WTC11 (cell line): ENCODE data around the gene EYS. TPM values are rescaled to one million over a fixed set of nuclear protein-coding genes. Genes with fewer than 3 reads are reported as not detected.

Experiments
- ATAC-seq: fragments of 200-7000 bp; cut with Tn5 transposase; 2 replicates; pipeline ENCODE4 v1.10.0; 2021; ENCODE audit warnings: mild to moderate bottlenecking, moderate library complexity
- CTCF ChIA-PET: fragments of 300-600 bp; sonication (Branson Sonifier 250); formaldehyde crosslinking; loops from one replicate; lab custom pipeline; 2021; ENCODE audit warnings: antibody characterized with exemption; lab: Charles Lee
- POLR2A ChIA-PET: fragments of 350-600 bp; sonication (Branson Sonifier 250); formaldehyde crosslinking; loops from one replicate; lab custom pipeline; 2021; ENCODE audit warnings: antibody characterized with exemption; lab: Charles Lee
- DNase-seq: peaks from one replicate; pipeline ENCODE4 v3.0.0; 2021; ENCODE audit warnings: low spot score
- H3K27ac Mint-ChIP-seq: 2 replicates; pipeline ENCODE4 v1.8.0; 2021; ENCODE audit warnings: mixed read lengths
- H3K27me3 Mint-ChIP-seq: 2 replicates; pipeline ENCODE4 v1.8.0; 2021; ENCODE audit warnings: low read depth, mild to moderate bottlenecking, moderate library complexity, mixed read lengths
- H3K36me3 Mint-ChIP-seq: 2 replicates; pipeline ENCODE4 v1.8.0; 2021; ENCODE audit warnings: mixed read lengths
- H3K4me1 Mint-ChIP-seq: 2 replicates; pipeline ENCODE4 v1.8.0; 2022; ENCODE audit warnings: mixed read lengths
- H3K4me3 Mint-ChIP-seq: 2 replicates; pipeline ENCODE4 v1.8.0; 2021; ENCODE audit warnings: mild to moderate bottlenecking, moderate library complexity, mixed read lengths
- H3K9me3 Mint-ChIP-seq: 2 replicates; pipeline ENCODE4 v1.8.0; 2021; ENCODE audit warnings: mixed read lengths
- CREB1 ChIP-seq: sonication (generic); formaldehyde crosslinking; IDR thresholded peaks from 2 replicates; pipeline ENCODE4 v1.8.0; 2023; ENCODE audit warnings: mild to moderate bottlenecking, missing genetic modification reagents
- E2F1 ChIP-seq: sonication (generic); formaldehyde crosslinking; IDR thresholded peaks from 2 replicates; pipeline ENCODE4 v1.8.0; 2022; ENCODE audit warnings: mild to moderate bottlenecking, missing genetic modification reagents
- ELF4 ChIP-seq: sonication (generic); formaldehyde crosslinking; IDR thresholded peaks from 2 replicates; pipeline ENCODE4 v1.8.1; 2022; ENCODE audit warnings: low read depth, mild to moderate bottlenecking, moderate library complexity, missing genetic modification reagents
- FOXP1 ChIP-seq: sonication (generic); formaldehyde crosslinking; IDR thresholded peaks from 2 replicates; pipeline ENCODE4 v1.8.0; 2022; ENCODE audit warnings: missing genetic modification reagents, mild to moderate bottlenecking, moderate library complexity, borderline replicate concordance
- HMGA2 ChIP-seq: fragments of 250-450 bp; sonication (Bioruptor Pico); IDR thresholded peaks from 2 replicates; pipeline ENCODE4 v1.4.0; 2021; ENCODE audit warnings: mild to moderate bottlenecking, moderate library complexity
- NR1H2 ChIP-seq: sonication (generic); formaldehyde crosslinking; IDR thresholded peaks from 2 replicates; pipeline ENCODE4 v1.9.0; 2021; ENCODE audit warnings: mild to moderate bottlenecking, moderate library complexity, missing genetic modification reagents
- PRRX2 ChIP-seq: fragments of 250-450 bp; sonication (Bioruptor Pico); IDR thresholded peaks from 2 replicates; pipeline ENCODE4 v1.8.0; 2021; ENCODE audit warnings: mild to moderate bottlenecking
- SMAD4 ChIP-seq: sonication (generic); formaldehyde crosslinking; IDR thresholded peaks from 2 replicates; pipeline ENCODE4 v1.8.0; 2022; ENCODE audit warnings: mild to moderate bottlenecking, missing genetic modification reagents
- ZNF232 ChIP-seq: sonication (generic); formaldehyde crosslinking; IDR thresholded peaks from 2 replicates; pipeline ENCODE4 v1.8.0; 2022; ENCODE audit warnings: mild to moderate bottlenecking, missing genetic modification reagents
- ZNF317 ChIP-seq: sonication (generic); formaldehyde crosslinking; IDR thresholded peaks from 2 replicates; pipeline ENCODE4 v1.8.1; 2023; ENCODE audit warnings: low read depth, mild to moderate bottlenecking, moderate library complexity, missing genetic modification reagents, borderline replicate concordance
- ZNF425 ChIP-seq: fragments of 250-450 bp; sonication (Bioruptor Pico); conservative IDR thresholded peaks from 2 replicates; pipeline ENCODE4 v1.9.0; 2021; ENCODE audit warnings: mild to moderate bottlenecking
- total RNA-seq: library from RNA; stranded (reverse); gene quantifications from 3 replicates; pipeline ENCODE4 v1.2.3, GENCODE V29; 2021
- TF ChIP-seq, protein P1 (sequence below): sonication (generic); formaldehyde crosslinking; conservative IDR thresholded peaks from 2 replicates; pipeline ENCODE4 v1.8.1; 2023; ENCODE audit warnings: mild to moderate bottlenecking, low read depth, missing genetic modification reagents, moderate library complexity
- TF ChIP-seq, protein P2 (sequence below): sonication (generic); formaldehyde crosslinking; IDR thresholded peaks from 2 replicates; pipeline ENCODE4 v1.8.1; 2023; ENCODE audit warnings: mild to moderate bottlenecking, missing genetic modification reagents
- TF ChIP-seq, protein P3 (sequence below): sonication (generic); formaldehyde crosslinking; IDR thresholded peaks from 2 replicates; pipeline ENCODE4 v1.8.1; 2022; ENCODE audit warnings: low read depth, mild to moderate bottlenecking, moderate library complexity, missing genetic modification reagents, borderline replicate concordance

EYS gene
- total RNA-seq, 1 experiment from 2014 or later: not detected

DNA sequence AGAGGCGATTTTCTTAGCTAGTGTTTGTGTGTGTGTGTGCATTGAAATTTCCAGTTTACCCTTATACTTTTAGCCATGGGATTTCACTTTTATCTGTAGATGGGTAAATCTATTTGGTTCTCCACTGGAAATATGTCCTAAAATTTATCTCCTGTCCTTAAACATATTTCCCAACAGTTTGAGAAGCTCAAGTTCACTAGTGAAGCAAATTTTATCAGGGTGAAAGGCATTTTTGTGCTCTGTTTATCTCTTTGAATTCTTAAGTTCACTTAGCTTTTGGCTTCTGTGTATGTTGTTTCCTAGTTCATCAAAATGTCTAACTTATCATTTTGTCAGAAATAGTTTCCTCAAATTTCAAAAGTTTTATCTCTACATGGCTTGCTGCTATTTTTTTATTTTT, 1509.8 kb downstream of the EYS start:
- H3K27ac Mint-ChIP-seq: no peak overlapping the region
- DNase-seq: no peak
- TF ChIP-seq PRRX2 (CRISPR knock-in tag) (no peak), CREB1 (CRISPR knock-in tag) (no peak), SMAD4 (CRISPR knock-in tag) (no peak), ZNF425 (CRISPR knock-in tag) (no peak), FOXP1 (CRISPR knock-in tag) (no peak), NR1H2 (CRISPR knock-in tag) (no peak), ZNF232 (CRISPR knock-in tag) (no peak)
- TF ChIP-seq, protein P1, sequence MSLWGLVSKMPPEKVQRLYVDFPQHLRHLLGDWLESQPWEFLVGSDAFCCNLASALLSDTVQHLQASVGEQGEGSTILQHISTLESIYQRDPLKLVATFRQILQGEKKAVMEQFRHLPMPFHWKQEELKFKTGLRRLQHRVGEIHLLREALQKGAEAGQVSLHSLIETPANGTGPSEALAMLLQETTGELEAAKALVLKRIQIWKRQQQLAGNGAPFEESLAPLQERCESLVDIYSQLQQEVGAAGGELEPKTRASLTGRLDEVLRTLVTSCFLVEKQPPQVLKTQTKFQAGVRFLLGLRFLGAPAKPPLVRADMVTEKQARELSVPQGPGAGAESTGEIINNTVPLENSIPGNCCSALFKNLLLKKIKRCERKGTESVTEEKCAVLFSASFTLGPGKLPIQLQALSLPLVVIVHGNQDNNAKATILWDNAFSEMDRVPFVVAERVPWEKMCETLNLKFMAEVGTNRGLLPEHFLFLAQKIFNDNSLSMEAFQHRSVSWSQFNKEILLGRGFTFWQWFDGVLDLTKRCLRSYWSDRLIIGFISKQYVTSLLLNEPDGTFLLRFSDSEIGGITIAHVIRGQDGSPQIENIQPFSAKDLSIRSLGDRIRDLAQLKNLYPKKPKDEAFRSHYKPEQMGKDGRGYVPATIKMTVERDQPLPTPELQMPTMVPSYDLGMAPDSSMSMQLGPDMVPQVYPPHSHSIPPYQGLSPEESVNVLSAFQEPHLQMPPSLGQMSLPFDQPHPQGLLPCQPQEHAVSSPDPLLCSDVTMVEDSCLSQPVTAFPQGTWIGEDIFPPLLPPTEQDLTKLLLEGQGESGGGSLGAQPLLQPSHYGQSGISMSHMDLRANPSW (CRISPR knock-in tag): no peak
- ChIA-PET CTCF (no interaction called here), POLR2A (no interaction called here)
- H3K27me3 Mint-ChIP-seq: no peaks in the 10 kb centered on the region; the same call in 1 of the 2 replicates
- H3K4me3 Mint-ChIP-seq: no peak overlapping the region
- peaks cover 12% of the 10 kb centered on the region; the same call in 1 of the 2 replicates for H3K36me3 Mint-ChIP-seq
- ATAC-seq: no peak
- peaks cover 15% of the 10 kb centered on the region for H3K9me3 Mint-ChIP-seq
- H3K4me1 Mint-ChIP-seq: no peaks in the 10 kb centered on the region

- DNase-seq (no peak), ATAC-seq (no peak)
- Mint-ChIP-seq H3K4me3 (no peak overlapping the region), H3K9me3 (peaks cover 39% of the 10 kb centered on the region), H3K27ac (no peak overlapping the region), H3K36me3 (peaks cover 13% of the 10 kb centered on the region), H3K27me3 (0 out of 2 replicates have a peak, but pooled peaks cover 3% of the 10 kb centered on the region), H3K4me1 (no peaks in the 10 kb centered on the region)
- ChIA-PET POLR2A (no interaction called here), CTCF (no interaction called here)
- TF ChIP-seq ZNF317 (no peak), E2F1 (CRISPR knock-in tag) (no peak), SMAD4 (CRISPR knock-in tag) (no peak), ELF4 (no peak), HMGA2 (CRISPR knock-in tag) (no peak)
- TF ChIP-seq, protein P1 (CRISPR knock-in tag): no peak
- TF ChIP-seq, protein P2, sequence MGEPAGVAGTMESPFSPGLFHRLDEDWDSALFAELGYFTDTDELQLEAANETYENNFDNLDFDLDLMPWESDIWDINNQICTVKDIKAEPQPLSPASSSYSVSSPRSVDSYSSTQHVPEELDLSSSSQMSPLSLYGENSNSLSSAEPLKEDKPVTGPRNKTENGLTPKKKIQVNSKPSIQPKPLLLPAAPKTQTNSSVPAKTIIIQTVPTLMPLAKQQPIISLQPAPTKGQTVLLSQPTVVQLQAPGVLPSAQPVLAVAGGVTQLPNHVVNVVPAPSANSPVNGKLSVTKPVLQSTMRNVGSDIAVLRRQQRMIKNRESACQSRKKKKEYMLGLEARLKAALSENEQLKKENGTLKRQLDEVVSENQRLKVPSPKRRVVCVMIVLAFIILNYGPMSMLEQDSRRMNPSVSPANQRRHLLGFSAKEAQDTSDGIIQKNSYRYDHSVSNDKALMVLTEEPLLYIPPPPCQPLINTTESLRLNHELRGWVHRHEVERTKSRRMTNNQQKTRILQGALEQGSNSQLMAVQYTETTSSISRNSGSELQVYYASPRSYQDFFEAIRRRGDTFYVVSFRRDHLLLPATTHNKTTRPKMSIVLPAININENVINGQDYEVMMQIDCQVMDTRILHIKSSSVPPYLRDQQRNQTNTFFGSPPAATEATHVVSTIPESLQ: no peak
- TF ChIP-seq, protein P3, sequence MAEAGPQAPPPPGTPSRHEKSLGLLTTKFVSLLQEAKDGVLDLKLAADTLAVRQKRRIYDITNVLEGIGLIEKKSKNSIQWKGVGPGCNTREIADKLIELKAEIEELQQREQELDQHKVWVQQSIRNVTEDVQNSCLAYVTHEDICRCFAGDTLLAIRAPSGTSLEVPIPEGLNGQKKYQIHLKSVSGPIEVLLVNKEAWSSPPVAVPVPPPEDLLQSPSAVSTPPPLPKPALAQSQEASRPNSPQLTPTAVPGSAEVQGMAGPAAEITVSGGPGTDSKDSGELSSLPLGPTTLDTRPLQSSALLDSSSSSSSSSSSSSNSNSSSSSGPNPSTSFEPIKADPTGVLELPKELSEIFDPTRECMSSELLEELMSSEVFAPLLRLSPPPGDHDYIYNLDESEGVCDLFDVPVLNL (CRISPR knock-in tag): no peak
Observed at GRCh38 chr6:64186592-64186991, 1520.4 kb downstream of the EYS start.
